Esophagus (tissue), 2 donors: Measurements from ENCODE around the gene MAP3K12. TPM values are rescaled to one million over a fixed set of nuclear protein-coding genes. Genes with fewer than 3 reads are reported as not detected.

Experiments
- H3K27ac ChIP-seq, 2 donors: one replicate each; pipeline ENCODE4 v1.5.1; 2013; ENCODE audit warnings: low read depth in 2 of 2, mild to moderate bottlenecking in 2 of 2, inconsistent platforms in 1 of 2, low read length in 1 of 2, moderate library complexity in 1 of 2
- H3K27me3 ChIP-seq, 2 donors: one replicate each; pipeline ENCODE4 v1.6.1; 2013; ENCODE audit warnings: low read length in 2 of 2, control low read depth in 1 of 2, mild to moderate bottlenecking in 1 of 2; ENCODE audit not compliant: insufficient read depth in 2 of 2, control insufficient read depth in 1 of 2
- H3K36me3 ChIP-seq, 2 donors: one replicate each; pipeline ENCODE4 v1.6.1; 2013; ENCODE audit warnings: low read length in 1 of 2; ENCODE audit not compliant: control insufficient read depth in 2 of 2, insufficient read depth in 2 of 2
- H3K4me1 ChIP-seq, 2 donors: one replicate each; pipeline ENCODE4 v1.6.1; 2013; ENCODE audit warnings: low read length in 1 of 2; ENCODE audit not compliant: control insufficient read depth in 2 of 2, insufficient read depth in 2 of 2
- H3K4me3 ChIP-seq, 2 donors: one replicate each; pipeline ENCODE4 v1.5.1; 2013; ENCODE audit warnings: low read length in 2 of 2, mild to moderate bottlenecking in 2 of 2, low read depth in 1 of 2, moderate library complexity in 1 of 2
- H3K9me3 ChIP-seq, 2 donors: one replicate each; pipeline ENCODE4 v1.6.1; 2013; ENCODE audit warnings: mild to moderate bottlenecking in 2 of 2, low read depth in 1 of 2, low read length in 1 of 2, moderate library complexity in 1 of 2; ENCODE audit not compliant: control insufficient read depth in 2 of 2, insufficient read depth in 1 of 2
- WGBS, 2 donors: extraction: QIAGEN DNeasy Blood & Tissue Kit; methylation state at CpG; one replicate each; pipeline ENCODE4 v1.1.7; 2013; 5-methylcytosine and 5-hydroxymethylcytosine counted together
- polyA plus RNA-seq, 2 donors: library from polyadenylated mRNA; stranded (reverse); fragments of 200-250 nt; gene quantifications; one replicate each; pipeline ENCODE4 v1.2.3, GENCODE V29; 2013
- donor health status: healthy with polysubstance abuse.
- donor health status: Bipolar disorder and iron deficiency.

MAP3K12 gene
- polyA plus RNA-seq, 2 donors: 6.2 to 8.5 TPM

DNA sequence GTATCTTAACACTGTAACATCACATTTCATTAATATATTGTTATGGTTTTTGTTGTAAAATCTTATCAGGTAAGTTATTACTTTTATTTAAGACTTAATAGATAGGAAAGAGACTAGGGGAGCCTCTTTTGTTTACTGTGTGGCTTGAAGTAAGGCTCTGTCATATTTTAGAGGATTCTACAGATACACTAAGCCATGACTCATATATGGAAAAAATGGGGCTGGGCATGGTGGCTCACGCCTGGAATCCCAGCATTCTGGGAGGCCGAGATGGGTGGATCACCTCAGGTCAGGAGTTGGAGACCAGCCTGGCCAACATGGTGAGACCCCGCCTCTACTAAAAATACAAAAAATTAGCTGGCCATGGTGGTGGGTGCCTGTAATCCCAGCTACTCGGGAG lies 31.7 kb upstream of the MAP3K12 start:
- Histone ChIP-seq H3K27ac (no peak overlapping the region), H3K9me3 (no peaks in the 10 kb centered on the region), H3K27me3 (no peaks in the 10 kb centered on the region), H3K4me1 (no peaks in the 10 kb centered on the region), H3K4me3 (no peak overlapping the region), H3K36me3 (peaks cover 9 to 20% of the 10 kb centered on the region in 2 donors)
- WGBS, 2 donors: 76 to 79% methylated on average over 4 of the region's 4 CpGs

DNA sequence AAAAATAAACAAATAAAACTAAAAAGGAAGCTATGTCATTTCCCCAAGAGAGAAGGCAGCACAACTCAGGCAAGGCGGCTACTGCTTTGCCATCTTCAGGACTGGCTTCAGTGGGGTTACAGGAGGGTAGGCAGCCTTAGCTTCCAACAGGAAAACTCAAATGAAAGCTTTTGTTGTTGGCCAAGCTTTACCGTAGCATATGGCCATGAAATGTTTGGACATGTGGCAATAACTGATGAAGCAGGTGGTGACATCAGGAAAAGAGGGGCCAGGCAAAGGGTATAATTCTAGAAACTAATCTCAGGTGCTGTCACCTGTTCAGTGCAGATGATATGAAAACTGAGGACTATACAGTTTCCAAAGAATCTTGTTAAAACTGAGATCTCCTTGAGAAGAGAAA lies 30.8 kb upstream of the MAP3K12 start:
- 94 to 95% methylated on average over 2 of the region's 2 CpGs for WGBS, 2 donors
- H3K4me1 ChIP-seq: no peaks in the 10 kb centered on the region

DNA sequence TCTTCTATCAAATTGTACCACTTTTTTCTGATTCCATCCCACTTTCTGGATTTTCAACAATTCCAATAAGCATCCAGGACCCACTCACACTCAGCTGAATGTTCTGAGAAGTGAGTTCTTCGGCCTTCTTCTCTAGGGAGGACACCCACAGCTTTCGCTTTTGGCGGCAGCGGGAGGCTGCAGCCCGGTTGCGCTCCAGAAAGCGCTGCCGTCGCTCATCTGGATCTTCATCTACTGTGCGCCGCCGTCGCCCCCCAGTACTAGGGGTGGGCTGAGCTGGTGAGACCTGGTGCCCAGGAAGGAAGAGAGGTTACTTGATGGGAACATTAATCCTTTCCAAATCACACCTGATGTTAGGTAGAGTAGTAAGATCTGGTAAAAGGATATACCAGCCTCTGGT lies 25.2 kb upstream of the MAP3K12 start:
- Histone ChIP-seq H3K9me3 (no peaks in the 10 kb centered on the region), H3K36me3 (peaks cover 11 to 18% of the 10 kb centered on the region in 2 donors), H3K4me1 (no peaks in the 10 kb centered on the region), H3K4me3 (no peak overlapping the region), H3K27ac (no peak overlapping the region), H3K27me3 (no peaks in the 10 kb centered on the region)
- 92 to 96% methylated on average over 13 of the region's 13 CpGs for WGBS, 2 donors

More for the DNA sequence above, 30.8 kb upstream of the MAP3K12 start:
- no peaks in the 10 kb centered on the region for H3K27me3 ChIP-seq
- no peak overlapping the region for H3K4me3 ChIP-seq
- H3K9me3 ChIP-seq: no peaks in the 10 kb centered on the region
- H3K36me3 ChIP-seq: peaks cover 9 to 18% of the 10 kb centered on the region in 2 donors
- H3K27ac ChIP-seq: no peak overlapping the region

DNA sequence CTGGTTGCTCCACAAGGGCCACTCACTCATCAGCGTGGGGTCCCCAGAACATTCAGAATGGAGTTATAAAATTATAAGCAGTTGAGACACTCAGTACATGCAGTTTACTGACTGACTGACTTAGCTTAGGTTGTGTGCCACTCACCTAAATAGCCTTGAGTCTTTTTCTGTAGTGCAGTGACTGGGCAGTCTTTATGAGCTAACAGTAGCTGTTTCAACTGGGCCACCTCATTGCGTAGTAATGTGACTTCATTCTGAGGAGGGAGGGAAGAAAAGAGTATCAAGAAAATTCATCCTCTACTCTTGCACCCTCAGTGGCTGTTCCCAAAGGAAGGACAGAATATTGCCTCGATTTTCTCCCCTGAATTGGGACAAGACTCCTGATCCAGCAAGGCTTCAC lies 23.9 kb upstream of the MAP3K12 start:
- 92 to 93% methylated on average over 3 of the region's 3 CpGs for WGBS, 2 donors
- Histone ChIP-seq H3K36me3 (peaks cover 11 to 18% of the 10 kb centered on the region in 2 donors), H3K9me3 (no peaks in the 10 kb centered on the region), H3K27me3 (no peaks in the 10 kb centered on the region), H3K4me3 (no peak overlapping the region), H3K4me1 (no peaks in the 10 kb centered on the region), H3K27ac (no peak overlapping the region)

DNA sequence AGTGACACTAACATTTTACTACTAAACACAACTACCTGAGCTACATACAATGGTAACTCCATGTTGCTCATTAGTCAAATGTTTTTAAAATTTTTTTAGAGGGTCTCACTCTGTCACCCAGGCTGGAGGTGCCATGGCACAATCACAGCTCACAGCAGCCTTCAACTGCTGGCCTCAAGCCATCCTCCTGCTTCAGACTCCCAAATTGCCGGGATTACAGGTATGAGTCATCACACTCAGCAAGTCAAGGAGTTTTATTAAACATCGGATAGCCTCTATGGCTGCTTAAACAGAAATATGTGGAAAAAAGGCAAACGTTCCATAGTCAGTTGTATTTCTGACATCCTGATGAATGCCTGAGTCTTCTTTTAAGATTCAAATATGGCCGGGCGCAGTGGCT lies 19.1 kb upstream of the MAP3K12 start:
- no peaks in the 10 kb centered on the region for H3K27me3 ChIP-seq
- no peaks in the 10 kb centered on the region for H3K9me3 ChIP-seq
- no peak overlapping the region for H3K4me3 ChIP-seq
- peaks cover 16 to 34% of the 10 kb centered on the region in 2 donors for H3K36me3 ChIP-seq
- no peak overlapping the region for H3K27ac ChIP-seq
- 66 to 78% methylated on average over 5 of the region's 5 CpGs for whole genome bisulfite sequencing, 2 donors
- no peaks in the 10 kb centered on the region for H3K4me1 ChIP-seq

DNA sequence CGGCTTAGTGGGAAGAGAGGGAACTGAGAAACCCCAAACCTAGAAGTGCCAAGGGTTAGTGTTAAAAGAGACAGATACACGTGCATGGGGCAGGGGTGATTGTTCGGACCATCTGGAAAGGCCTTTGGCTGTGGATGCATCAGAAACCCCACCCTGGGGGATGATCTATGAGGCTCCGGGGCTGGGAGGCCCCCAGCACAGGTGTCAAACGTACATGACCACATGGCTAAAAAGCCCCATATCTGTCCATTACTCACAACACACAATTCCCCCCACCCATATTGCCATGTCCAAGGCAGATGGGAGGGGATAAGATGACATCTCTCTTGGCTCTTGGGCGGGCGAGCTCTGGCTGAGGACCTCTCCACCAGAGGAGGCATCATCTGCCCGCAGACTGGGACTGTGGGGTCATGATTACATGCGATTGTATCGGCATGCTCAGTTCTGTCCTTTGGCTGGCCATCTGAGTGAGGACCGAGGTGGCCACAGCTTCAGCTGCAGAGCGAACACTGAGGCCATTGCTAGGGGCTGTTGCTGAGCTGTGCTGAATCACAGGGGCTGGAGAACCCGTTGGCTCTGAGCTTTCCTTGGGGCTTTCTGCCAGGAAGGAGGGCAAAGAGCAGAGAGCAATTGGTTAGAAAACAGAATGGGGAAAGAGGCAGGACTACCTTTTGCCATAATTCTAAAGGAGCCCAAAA lies 17.6 kb upstream of the MAP3K12 start:
- peaks cover 18 to 32% of the 10 kb centered on the region in 2 donors for H3K36me3 ChIP-seq
- 84 to 86% methylated on average over 13 of the region's 13 CpGs for WGBS, 2 donors
- no peak overlapping the region for H3K27ac ChIP-seq
- H3K9me3 ChIP-seq: no peaks in the 10 kb centered on the region
- H3K4me1 ChIP-seq: no peaks in the 10 kb centered on the region
- H3K27me3 ChIP-seq: no peaks in the 10 kb centered on the region
- H3K4me3 ChIP-seq: no peak overlapping the region

DNA sequence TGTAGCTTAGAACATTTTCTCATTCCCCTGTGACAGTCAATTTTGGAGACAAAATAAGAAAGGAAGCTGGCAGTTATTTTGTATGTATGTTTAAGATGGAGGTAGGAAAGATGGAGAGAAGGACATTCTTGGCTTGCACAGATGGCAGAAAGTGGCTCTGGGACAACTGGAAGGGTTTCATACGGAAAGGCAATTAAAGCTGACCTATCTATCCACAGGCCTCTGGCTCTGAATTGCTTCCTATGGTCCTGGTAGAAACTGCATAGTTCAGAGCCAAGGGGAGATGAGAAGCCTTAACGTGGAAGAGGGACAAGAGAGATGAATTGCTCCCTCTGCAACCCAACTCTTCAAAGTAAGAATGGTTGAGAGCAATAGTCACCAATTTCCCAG lies 16.0 kb upstream of the MAP3K12 start:
- no peak overlapping the region for H3K4me3 ChIP-seq
- H3K9me3 ChIP-seq: no peaks in the 10 kb centered on the region
- 81 to 87% methylated on average over 2 of the region's 2 CpGs for WGBS, 2 donors
- H3K4me1 ChIP-seq: no peaks in the 10 kb centered on the region
- H3K27me3 ChIP-seq: no peaks in the 10 kb centered on the region
- H3K27ac ChIP-seq: peak overlapping the region in 1 of 2 donors; percentile 18
- peaks cover 20 to 29% of the 10 kb centered on the region in 2 donors for H3K36me3 ChIP-seq

DNA sequence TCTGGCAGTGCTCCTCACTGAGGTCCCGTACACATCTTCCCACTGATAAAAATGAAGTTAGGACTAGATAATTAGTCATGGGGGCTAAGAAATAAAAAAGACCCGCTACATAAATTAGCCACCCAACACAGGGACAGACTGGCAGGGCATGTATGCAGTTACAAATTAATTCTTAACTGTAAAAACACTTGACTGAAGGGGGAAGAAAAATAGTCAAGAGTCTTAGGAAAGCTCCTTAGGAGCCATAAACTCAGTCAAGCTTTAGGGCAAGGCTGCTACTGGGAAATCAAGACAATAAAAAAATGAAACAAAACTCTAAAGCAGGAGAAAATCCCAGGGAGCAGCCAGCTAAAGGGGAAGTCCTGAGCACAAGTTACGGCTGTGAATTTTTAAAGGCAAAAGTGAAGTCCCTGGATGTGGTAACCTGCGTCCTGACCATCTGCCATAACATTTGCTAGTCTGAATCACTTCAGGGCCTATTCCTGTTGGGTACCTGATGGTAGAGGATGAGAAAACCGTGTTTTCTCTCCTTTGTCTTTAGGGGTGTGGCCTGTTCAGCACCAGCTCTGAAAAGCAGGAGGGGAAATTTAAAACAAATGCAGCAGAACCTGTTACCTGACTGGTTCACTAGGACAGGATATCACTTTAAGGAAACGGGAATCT lies 15.5 kb upstream of the MAP3K12 start:
- Histone ChIP-seq H3K4me1 (no peaks in the 10 kb centered on the region), H3K27me3 (no peaks in the 10 kb centered on the region), H3K9me3 (no peaks in the 10 kb centered on the region), H3K36me3 (peaks cover 22 to 29% of the 10 kb centered on the region in 2 donors), H3K27ac (no peak overlapping the region), H3K4me3 (no peak overlapping the region)
- 75 to 76% methylated on average over 6 of the region's 6 CpGs for WGBS, 2 donors

DNA sequence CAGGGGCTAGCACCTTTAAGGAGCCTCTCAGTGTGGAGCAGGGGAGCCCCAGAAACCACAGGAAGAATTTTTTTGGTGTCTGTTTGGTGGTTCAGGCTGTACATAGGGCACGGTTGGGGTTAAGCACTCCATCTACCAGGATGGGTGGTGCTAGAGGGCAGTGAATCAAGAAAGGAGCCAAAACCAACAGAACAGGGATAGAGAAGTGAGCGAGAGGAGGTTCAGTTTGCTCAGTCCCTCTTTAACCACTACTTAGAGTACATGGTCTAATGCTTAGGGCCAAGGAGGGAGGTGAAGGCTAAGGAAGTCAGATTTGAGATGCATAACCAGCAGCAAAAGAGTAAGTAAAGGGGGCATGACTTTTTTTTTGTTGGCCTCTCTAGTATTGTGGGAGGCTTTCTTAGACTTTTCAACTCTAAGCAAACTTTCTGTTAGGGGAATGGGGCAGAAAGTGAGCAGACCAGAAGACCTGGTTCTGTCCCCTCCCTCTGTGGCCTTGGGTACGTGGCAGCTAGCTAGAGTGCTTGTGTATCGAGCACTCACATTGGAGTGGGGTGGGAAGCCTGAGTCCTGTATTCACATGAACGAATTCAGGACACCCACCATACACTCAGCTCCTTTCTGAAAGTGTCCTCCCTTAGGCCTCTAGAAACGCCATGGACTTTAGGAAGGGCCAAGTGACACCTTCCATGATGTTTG lies 14.6 kb upstream of the MAP3K12 start:
- 81% methylated on average over 6 of the region's 6 CpGs for WGBS, 2 donors
- H3K36me3 ChIP-seq: peaks cover 22 to 29% of the 10 kb centered on the region in 2 donors
- H3K9me3 ChIP-seq: no peaks in the 10 kb centered on the region
- H3K27ac ChIP-seq: no peak overlapping the region
- H3K27me3 ChIP-seq: no peaks in the 10 kb centered on the region
- no peak overlapping the region for H3K4me3 ChIP-seq
- no peaks in the 10 kb centered on the region for H3K4me1 ChIP-seq
